ENCODE results near the gene MBD3L3. TPM values are rescaled to one million over a fixed set of nuclear protein-coding genes. Genes with fewer than 3 reads are reported as not detected.

MBD3L3 gene
- total RNA-seq, 1 donor from 2014 or later, result not detected

- Histone ChIP-seq H3F3A (ENCODE audit: low read depth) (peaks cover 5% of the 10 kb centered on the region), H3K4me2 (peak overlapping the region; percentile 98), H3K4me1 (peaks cover 3% of the 10 kb centered on the region), H3K36me3 (peaks cover 4% of the 10 kb centered on the region), H3K27ac (no peak overlapping the region), H3K4me3 (peak overlapping the region; percentile 98), H3K9ac (peak overlapping the region; percentile 60), H2AFZ (replicated peaks) (peak overlapping the region; percentile 100), H3K79me2 (ENCODE audit: low read depth) (peaks cover 16% of the 10 kb centered on the region), H3K9me3 (ENCODE audit: low read depth) (peaks cover 5% of the 10 kb centered on the region), H4K20me1 (ENCODE audit: low read depth) (peaks cover 4% of the 10 kb centered on the region), H3K27me3 (no peaks in the 10 kb centered on the region)
- H3K4me1 Mint-ChIP-seq, result peaks cover 3% of the 10 kb centered on the region
- peak overlapping the region; percentile 97 for H3K4me3 Mint-ChIP-seq
- H3K36me3 Mint-ChIP-seq, result peaks cover 24% of the 10 kb centered on the region
- H3K9me3 Mint-ChIP-seq, result peaks cover 23% of the 10 kb centered on the region
- DNase-seq (ENCODE audit: low spot score), result no peak
- no peak for TF ChIP-seq EZH2 (IDR thresholded peaks at IDR 0.05)
- TF ChIP-seq CTCF (IDR thresholded peaks at IDR 0.05), result no peak
- TF ChIP-seq EZH2phosphoT487 (IDR thresholded peaks at IDR 0.05), result no peak
- no peak overlapping the region for H3K27ac Mint-ChIP-seq
- peaks cover 7% of the 10 kb centered on the region for H3K27me3 Mint-ChIP-seq (ENCODE audit: insufficient read depth, low read depth)
Observed at GRCh38 chr19:7069904-7070226, 11.4 kb upstream of the MBD3L3 start.

GRCh38 chr19:7069042-7069903 lies 10.8 kb upstream of the MBD3L3 start, which contains the start of gene ZNF557:
Gene ZNF557, plus strand, starts transcription at chr19:7069703. Its CDS starts 5,372 bp downstream, at chr19:7075075.
- peak within 1 kb of the TSS; percentile 98 for H3K4me2 ChIP-seq

GRCh38 chr19:7068599-7068998 lies 10.1 kb upstream of the MBD3L3 start:
- Histone ChIP-seq H3K4me1 (peaks cover 3% of the 10 kb centered on the region), H3K27ac (no peak overlapping the region), H3F3A (ENCODE audit: low read depth) (peaks cover 5% of the 10 kb centered on the region), H3K27me3 (no peaks in the 10 kb centered on the region), H2AFZ (replicated peaks) (peak overlapping the region; percentile 78), H3K79me2 (ENCODE audit: low read depth) (peaks cover 16% of the 10 kb centered on the region), H3K4me2 (peak overlapping the region; percentile 98), H3K4me3 (peak overlapping the region; percentile 98), H3K9me3 (ENCODE audit: low read depth) (peaks cover 5% of the 10 kb centered on the region), H3K9ac (no peak overlapping the region), H4K20me1 (ENCODE audit: low read depth) (peaks cover 4% of the 10 kb centered on the region), H3K36me3 (peaks cover 4% of the 10 kb centered on the region)
- no peak for DNase-seq (ENCODE audit: low spot score)
- TF ChIP-seq CTCF (IDR thresholded peaks at IDR 0.05) (no peak), EZH2phosphoT487 (IDR thresholded peaks at IDR 0.05) (no peak), EZH2 (IDR thresholded peaks at IDR 0.05) (no peak)
- peaks cover 18% of the 10 kb centered on the region for H3K36me3 Mint-ChIP-seq
- peak overlapping the region; percentile 97 for H3K4me3 Mint-ChIP-seq
- peaks cover 10% of the 10 kb centered on the region for H3K27me3 Mint-ChIP-seq (ENCODE audit: insufficient read depth, low read depth)
- H3K9me3 Mint-ChIP-seq, result peaks cover 18% of the 10 kb centered on the region
- H3K27ac Mint-ChIP-seq, result peak overlapping the region; percentile 54
- H3K4me1 Mint-ChIP-seq, result peaks cover 3% of the 10 kb centered on the region

More at GRCh38 chr19:7069042-7069903, 10.8 kb upstream of the MBD3L3 start, which contains the start of gene ZNF557:
- Mint-ChIP-seq H3K4me3 (peak within 1 kb of the TSS; percentile 97), H3K36me3 (peaks cover 22% of the 10 kb centered on the region), H3K27ac (peak within 1 kb of the TSS; percentile 54), H3K9me3 (peaks cover 20% of the 10 kb centered on the region), H3K4me1 (peaks cover 3% of the 10 kb centered on the region), H3K27me3 (ENCODE audit: insufficient read depth, low read depth) (peaks cover 9% of the 10 kb centered on the region)
- H3K36me3 ChIP-seq, result peaks cover 4% of the 10 kb centered on the region
- peaks cover 5% of the 10 kb centered on the region for H3K9me3 ChIP-seq (ENCODE audit: low read depth)
- peak within 1 kb of the TSS; percentile 98 for H3K4me3 ChIP-seq
- TF ChIP-seq EZH2 (IDR thresholded peaks at IDR 0.05), result no peak
- TF ChIP-seq CTCF (IDR thresholded peaks at IDR 0.05), result no peak
- TF ChIP-seq EZH2phosphoT487 (IDR thresholded peaks at IDR 0.05), result no peak
- H3K27ac ChIP-seq, result no peak within 1 kb of the TSS
- peaks cover 16% of the 10 kb centered on the region for H3K79me2 ChIP-seq (ENCODE audit: low read depth)
- peaks cover 3% of the 10 kb centered on the region for H3K4me1 ChIP-seq
- peak within 1 kb of the TSS; percentile 60 for H3K9ac ChIP-seq
- H3F3A ChIP-seq (ENCODE audit: low read depth), result peaks cover 5% of the 10 kb centered on the region
- peak; percentile 98 for DNase-seq (ENCODE audit: low spot score)
- peaks cover 4% of the 10 kb centered on the region for H4K20me1 ChIP-seq (ENCODE audit: low read depth)
- no peaks in the 10 kb centered on the region for H3K27me3 ChIP-seq
- H2AFZ ChIP-seq (replicated peaks), result peak within 1 kb of the TSS; percentile 100

All from neural progenitor cell (in vitro differentiated cells).